ENCODE data around the gene STXBP6. TPM values are rescaled to one million over a fixed set of nuclear protein-coding genes. Genes with fewer than 3 reads are reported as not detected.

Gene STXBP6
- total and polyA plus RNA-seq, 10 of the 15 experiments (the other 5 are each of a cell fraction or from before 2014, with no cell fraction given): 1.2 to 47.3 (median 1.9) TPM

DNA sequence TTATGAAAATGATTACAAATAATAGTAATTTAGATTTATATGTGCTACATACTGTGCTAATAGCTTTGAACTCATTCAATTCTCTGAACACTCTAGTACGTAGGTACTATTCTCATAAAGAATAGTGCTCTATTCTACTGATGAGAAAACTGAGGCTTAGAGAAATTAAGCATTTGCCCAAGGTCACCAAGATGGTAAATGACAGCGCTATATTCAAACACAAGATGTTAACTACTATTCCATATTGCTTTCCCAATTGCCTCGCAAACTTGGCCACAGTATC is 233.1 kb downstream of the STXBP6 start (continued):
- TF ChIP-seq IRF4 (IDR thresholded peaks at IDR 0.05; ENCODE audit: low read depth, low read length): no peak
- no peak for TF ChIP-seq JUND (IDR thresholded peaks at IDR 0.05; ENCODE audit: low read depth, low read length)
- TF ChIP-seq NRF1 (conservative IDR thresholded peaks at IDR 0.05; ENCODE audit: low read depth, low read length): no peak

DNA sequence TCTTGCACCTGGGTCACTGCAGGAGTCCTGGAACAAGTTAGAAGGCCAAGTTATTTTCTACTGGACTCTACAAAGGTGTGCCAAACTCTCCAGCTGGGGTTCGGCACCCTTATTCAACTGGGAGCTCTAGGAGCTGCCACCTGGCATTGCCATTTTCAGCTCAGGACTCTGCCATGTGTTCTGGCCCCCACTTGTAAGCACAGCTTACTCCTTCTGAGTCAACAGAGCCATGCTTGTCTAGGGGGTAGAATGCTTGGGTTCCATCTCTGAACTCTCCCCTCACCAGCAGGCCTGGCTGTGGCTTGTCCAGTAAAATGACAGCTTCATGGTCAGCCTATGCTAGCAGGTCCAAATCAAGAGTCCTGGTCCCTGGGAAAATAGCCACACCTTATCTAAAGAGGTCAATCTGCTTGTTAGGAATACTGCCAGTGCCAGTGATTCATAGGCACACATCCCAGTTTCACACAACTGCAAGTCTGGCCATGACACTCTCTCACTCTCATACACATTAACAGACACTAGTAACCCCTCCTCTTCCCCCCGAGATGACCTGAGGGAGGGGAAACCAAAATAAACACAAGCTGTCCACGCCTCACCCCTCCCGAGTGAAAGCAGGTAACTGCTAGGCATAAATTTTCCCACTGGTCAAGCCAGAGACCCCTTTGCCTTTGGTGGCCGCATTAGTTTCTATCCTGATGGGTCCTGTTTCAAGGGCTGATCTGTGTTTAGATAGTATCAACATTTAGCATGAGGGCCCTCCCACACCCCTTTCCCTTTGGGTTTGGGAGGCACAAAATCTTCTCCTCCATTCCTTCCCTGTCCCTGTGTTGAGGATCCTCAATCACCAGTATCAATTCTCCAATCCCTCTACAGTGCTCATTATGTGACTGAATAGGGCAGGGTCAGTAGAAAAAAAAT is 233.7 kb downstream of the STXBP6 start:
- in situ Hi-C loops (cut with MboI): no loop called here
- no peak for FAIRE-seq
- CTCF ChIA-PET: interaction anchor here (1.0 to 2.8 kb wide), 5 partner anchors 10 to 319 kb away, joined by 3 to 8 read pairs (median 5); no protein-coding TSS in a partner anchor
- TF ChIP-seq, protein P1, sequence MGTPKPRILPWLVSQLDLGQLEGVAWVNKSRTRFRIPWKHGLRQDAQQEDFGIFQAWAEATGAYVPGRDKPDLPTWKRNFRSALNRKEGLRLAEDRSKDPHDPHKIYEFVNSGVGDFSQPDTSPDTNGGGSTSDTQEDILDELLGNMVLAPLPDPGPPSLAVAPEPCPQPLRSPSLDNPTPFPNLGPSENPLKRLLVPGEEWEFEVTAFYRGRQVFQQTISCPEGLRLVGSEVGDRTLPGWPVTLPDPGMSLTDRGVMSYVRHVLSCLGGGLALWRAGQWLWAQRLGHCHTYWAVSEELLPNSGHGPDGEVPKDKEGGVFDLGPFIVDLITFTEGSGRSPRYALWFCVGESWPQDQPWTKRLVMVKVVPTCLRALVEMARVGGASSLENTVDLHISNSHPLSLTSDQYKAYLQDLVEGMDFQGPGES (IDR thresholded peaks at IDR 0.05): no peak
- no peak for TF ChIP-seq GABPA (IDR thresholded peaks at IDR 0.05; ENCODE audit: low read depth)
- TF ChIP-seq, protein P2, sequence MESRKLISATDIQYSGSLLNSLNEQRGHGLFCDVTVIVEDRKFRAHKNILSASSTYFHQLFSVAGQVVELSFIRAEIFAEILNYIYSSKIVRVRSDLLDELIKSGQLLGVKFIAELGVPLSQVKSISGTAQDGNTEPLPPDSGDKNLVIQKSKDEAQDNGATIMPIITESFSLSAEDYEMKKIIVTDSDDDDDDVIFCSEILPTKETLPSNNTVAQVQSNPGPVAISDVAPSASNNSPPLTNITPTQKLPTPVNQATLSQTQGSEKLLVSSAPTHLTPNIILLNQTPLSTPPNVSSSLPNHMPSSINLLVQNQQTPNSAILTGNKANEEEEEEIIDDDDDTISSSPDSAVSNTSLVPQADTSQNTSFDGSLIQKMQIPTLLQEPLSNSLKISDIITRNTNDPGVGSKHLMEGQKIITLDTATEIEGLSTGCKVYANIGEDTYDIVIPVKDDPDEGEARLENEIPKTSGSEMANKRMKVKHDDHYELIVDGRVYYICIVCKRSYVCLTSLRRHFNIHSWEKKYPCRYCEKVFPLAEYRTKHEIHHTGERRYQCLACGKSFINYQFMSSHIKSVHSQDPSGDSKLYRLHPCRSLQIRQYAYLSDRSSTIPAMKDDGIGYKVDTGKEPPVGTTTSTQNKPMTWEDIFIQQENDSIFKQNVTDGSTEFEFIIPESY (IDR thresholded peaks at IDR 0.05): no peak
- no peak for TF ChIP-seq ZNF207 (IDR thresholded peaks at IDR 0.05; ENCODE audit: borderline replicate concordance)
- no peak for TF ChIP-seq KDM1A (IDR thresholded peaks at IDR 0.05; ENCODE audit: borderline replicate concordance)
- TF ChIP-seq SREBF2 (IDR thresholded peaks at IDR 0.05; ENCODE audit: low read length): no peak
- no peak for TF ChIP-seq TBL1XR1 (IDR thresholded peaks at IDR 0.05; ENCODE audit: low read depth, low read length)
- TF ChIP-seq, protein P3, sequence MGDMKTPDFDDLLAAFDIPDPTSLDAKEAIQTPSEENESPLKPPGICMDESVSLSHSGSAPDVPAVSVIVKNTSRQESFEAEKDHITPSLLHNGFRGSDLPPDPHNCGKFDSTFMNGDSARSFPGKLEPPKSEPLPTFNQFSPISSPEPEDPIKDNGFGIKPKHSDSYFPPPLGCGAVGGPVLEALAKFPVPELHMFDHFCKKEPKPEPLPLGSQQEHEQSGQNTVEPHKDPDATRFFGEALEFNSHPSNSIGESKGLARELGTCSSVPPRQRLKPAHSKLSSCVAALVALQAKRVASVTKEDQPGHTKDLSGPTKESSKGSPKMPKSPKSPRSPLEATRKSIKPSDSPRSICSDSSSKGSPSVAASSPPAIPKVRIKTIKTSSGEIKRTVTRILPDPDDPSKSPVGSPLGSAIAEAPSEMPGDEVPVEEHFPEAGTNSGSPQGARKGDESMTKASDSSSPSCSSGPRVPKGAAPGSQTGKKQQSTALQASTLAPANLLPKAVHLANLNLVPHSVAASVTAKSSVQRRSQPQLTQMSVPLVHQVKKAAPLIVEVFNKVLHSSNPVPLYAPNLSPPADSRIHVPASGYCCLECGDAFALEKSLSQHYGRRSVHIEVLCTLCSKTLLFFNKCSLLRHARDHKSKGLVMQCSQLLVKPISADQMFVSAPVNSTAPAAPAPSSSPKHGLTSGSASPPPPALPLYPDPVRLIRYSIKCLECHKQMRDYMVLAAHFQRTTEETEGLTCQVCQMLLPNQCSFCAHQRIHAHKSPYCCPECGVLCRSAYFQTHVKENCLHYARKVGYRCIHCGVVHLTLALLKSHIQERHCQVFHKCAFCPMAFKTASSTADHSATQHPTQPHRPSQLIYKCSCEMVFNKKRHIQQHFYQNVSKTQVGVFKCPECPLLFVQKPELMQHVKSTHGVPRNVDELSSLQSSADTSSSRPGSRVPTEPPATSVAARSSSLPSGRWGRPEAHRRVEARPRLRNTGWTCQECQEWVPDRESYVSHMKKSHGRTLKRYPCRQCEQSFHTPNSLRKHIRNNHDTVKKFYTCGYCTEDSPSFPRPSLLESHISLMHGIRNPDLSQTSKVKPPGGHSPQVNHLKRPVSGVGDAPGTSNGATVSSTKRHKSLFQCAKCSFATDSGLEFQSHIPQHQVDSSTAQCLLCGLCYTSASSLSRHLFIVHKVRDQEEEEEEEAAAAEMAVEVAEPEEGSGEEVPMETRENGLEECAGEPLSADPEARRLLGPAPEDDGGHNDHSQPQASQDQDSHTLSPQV (IDR thresholded peaks at IDR 0.05): no peak
- TF ChIP-seq MYC (IDR thresholded peaks at IDR 0.05; ENCODE audit: insufficient read depth, insufficient read length, insufficient replicate concordance, low read length, severe bottlenecking): no peak

More for the DNA sequence above, 233.7 kb downstream of the STXBP6 start:
- Histone ChIP-seq H3K79me2 (ENCODE audit: control insufficient read depth, insufficient read depth, low read length) (no peaks in the 10 kb centered on the region), H4K20me1 (ENCODE audit: control insufficient read depth, insufficient read depth) (no peaks in the 10 kb centered on the region), H3K4me1 (ENCODE audit: control insufficient read depth, insufficient read depth, low read length) (no peaks in the 10 kb centered on the region), H3K27me3 (replicated peaks in 1 of 2; ENCODE audit: control insufficient read depth in 2 of 2, insufficient read depth in 2 of 2, low read length in 1 of 2) (no peaks in the 10 kb centered on the region; a peak in 1 of 4 replicates), H3K4me2 (ENCODE audit: control insufficient read depth, insufficient read depth) (no peak overlapping the region), H3K9me3 (replicated peaks; ENCODE audit: control insufficient read depth, insufficient read depth, low read length) (no peaks in the 10 kb centered on the region), H3K27ac (ENCODE audit: control insufficient read depth, insufficient read depth) (no peak overlapping the region), H3K4me3 (no peak overlapping the region), H3K36me3 (ENCODE audit: control insufficient read depth in 2 of 2, insufficient read depth in 2 of 2, low read length in 1 of 2) (no peaks in the 10 kb centered on the region; a peak in 1 of 4 replicates), H3K9ac (ENCODE audit: control insufficient read depth, insufficient read depth, low read length) (no peak overlapping the region), H2AFZ (ENCODE audit: control insufficient read depth, low read depth, low read length) (no peak overlapping the region)
- RAD21 ChIA-PET (ENCODE audit: unreplicated experiment): interaction anchor here (2.6 kb wide), 1 partner anchor 11 kb away, joined by 12 read pairs; no protein-coding TSS in a partner anchor
- DNase-seq (ENCODE audit: low read depth, low spot score): no peak
- ATAC-seq: no peak; the same call in 2 of the 3 replicates
- intact Hi-C loops (cut with micrococcal nuclease; ENCODE audit: unreplicated experiment): no loop called here
- SMC1A ChIA-PET (ENCODE audit: uncharacterized antibody, unreplicated experiment): interaction anchor here (1.2 to 4.9 kb wide), 5 partner anchors 8 to 316 kb away, joined by 3 to 29 read pairs (median 9); no protein-coding TSS in a partner anchor
- POLR2A ChIA-PET: no interaction called here
- no TSS peak for BruUV-seq (replicated peaks)
- WGBS (ENCODE audit: insufficient coverage, insufficient replicate concordance, low lambda C conversion rate, missing lambda C conversion rate): 12% methylated on average over 5 of the region's 5 CpGs
